ENCODE data around the gene DMC1. TPM values are rescaled to one million over a fixed set of nuclear protein-coding genes. Genes with fewer than 3 reads are reported as not detected.

DMC1 gene, protein sequence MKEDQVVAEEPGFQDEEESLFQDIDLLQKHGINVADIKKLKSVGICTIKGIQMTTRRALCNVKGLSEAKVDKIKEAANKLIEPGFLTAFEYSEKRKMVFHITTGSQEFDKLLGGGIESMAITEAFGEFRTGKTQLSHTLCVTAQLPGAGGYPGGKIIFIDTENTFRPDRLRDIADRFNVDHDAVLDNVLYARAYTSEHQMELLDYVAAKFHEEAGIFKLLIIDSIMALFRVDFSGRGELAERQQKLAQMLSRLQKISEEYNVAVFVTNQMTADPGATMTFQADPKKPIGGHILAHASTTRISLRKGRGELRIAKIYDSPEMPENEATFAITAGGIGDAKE
- total RNA-seq, result 1 to 10 TPM in 1 of 2 donors, under 1 TPM in 1; 0.69 to 1.3 TPM

DNA sequence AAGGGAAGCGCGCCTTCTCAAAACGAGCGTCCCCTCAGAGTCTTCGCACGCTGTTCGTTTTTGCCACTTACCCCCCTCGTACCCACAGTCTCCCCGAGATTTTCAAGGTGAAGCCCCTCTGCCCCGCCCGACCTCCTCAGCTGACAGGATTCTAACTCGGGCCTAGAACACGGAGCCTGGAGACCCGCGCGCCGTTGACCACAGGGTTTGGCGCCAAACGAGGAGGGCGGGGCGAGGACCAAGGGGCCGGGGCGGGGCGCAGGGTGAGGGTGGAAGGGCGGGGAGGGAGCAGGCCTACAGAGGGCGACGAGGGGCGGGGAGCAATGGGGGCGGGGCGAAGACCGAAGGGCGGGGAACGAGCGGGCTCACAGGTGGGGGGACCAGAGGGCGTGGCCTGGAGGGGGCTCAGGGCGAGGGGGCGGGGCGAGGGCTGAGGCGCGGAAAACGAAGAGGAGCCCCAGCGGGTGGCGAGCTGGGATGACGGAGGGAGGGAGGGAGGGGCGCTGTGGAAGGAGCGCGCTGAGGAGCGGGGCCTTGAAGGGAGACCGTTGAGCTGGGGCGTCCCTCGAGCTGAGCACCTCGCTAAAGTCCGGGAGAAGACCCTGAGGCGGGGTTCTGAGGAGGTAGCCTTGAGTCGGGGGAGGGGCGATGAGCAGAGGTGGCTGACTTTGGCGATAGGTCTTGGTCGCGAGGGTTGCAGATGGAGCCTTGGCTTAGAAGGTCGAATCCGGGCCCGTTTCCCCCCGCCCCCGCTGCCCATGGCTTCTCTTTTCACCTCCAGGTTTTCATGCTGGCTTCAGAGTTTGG is at the start of gene DMC1:
DMC1 (minus strand) TSS at position 212 of the 807 bp plus-strand sequence. CDS start 1,927 bp downstream, outside the sequence.

GRCh38 chr22:38506118-38506962 is 63.6 kb downstream of the DMC1 start, which contains the start of gene DDX17:
DDX17 (minus strand) TSS chr22:38506311.

Other genes with a start within 250 kb of the DMC1 start
- not detected for gene KCNJ4, start 115.0 kb downstream of the DMC1 start, total RNA-seq
- gene KDELR3, start 102.1 kb downstream of the DMC1 start, total RNA-seq, result 10 to 100 TPM; 22.0 to 24.3 TPM
- 100 to 1,000 TPM; 278 to 321 TPM for gene DDX17, start 63.9 kb downstream of the DMC1 start, total RNA-seq
- 1 to 10 TPM; 1.7 TPM for gene FAM227A, start 86.2 kb upstream of the DMC1 start, total RNA-seq
- gene CBY1, start 86.5 kb upstream of the DMC1 start, total RNA-seq, result 10 to 100 TPM in 1 of 2 donors, 1 to 10 TPM in 1; 7.6 to 12.0 TPM
- gene TOMM22, start 111.8 kb upstream of the DMC1 start, total RNA-seq, result 10 to 100 TPM; 41.6 to 78.6 TPM
- 10 to 100 TPM; 45.6 to 50.2 TPM for gene JOSD1, start 130.8 kb upstream of the DMC1 start, total RNA-seq
- 10 to 100 TPM; 35.1 to 60.3 TPM for gene GTPBP1, start 135.8 kb upstream of the DMC1 start, total RNA-seq
- gene SUN2, start 185.8 kb upstream of the DMC1 start, total RNA-seq, result 10 to 100 TPM; 47.6 to 51.6 TPM
- 10 to 100 TPM; 10.3 to 12.0 TPM for gene DNAL4, start 224.0 kb upstream of the DMC1 start, total RNA-seq